GM12878 (cell line): ENCODE data around the gene SYT3. TPM values are rescaled to one million over a fixed set of nuclear protein-coding genes. Genes with fewer than 3 reads are reported as not detected.

Source experiments
- ATAC-seq: fragments of 200-7000 bp; cut with Tn5 transposase; 3 replicates; pipeline ENCODE4 v1.9.1; 2020; ENCODE audit warnings: mild to moderate bottlenecking, moderate library complexity
- BruUV-seq: library from RNA; stranded (reverse); fragments of 400-500 nt; replicated peaks from 2 replicates; lab custom pipeline; 2021; lab: Mats Ljungman, UMichigan
- CTCF ChIA-PET: fragments of 300-600 bp; sonication (Branson Sonifier 250); formaldehyde crosslinking; extraction: SDS; loops from one replicate; lab custom pipeline; 2021; ENCODE audit warnings: inconsistent platforms; lab: Yijun Ruan, JAX
- POLR2A ChIA-PET: fragments of 350-600 bp; formaldehyde crosslinking; extraction: SDS; loops from one replicate; lab custom pipeline; 2021; ENCODE audit warnings: inconsistent platforms; lab: Charles Lee
- RAD21 ChIA-PET: fragments of 300-600 bp; sonication (Branson Sonifier 250); formaldehyde crosslinking; loops from one replicate; lab custom pipeline; 2023; ENCODE audit warnings: antibody characterized with exemption; ENCODE audit not compliant: unreplicated experiment; lab: Charles Lee
- SMC1A ChIA-PET: fragments of 300-600 bp; sonication (Branson Sonifier 250); formaldehyde crosslinking; loops from one replicate; lab custom pipeline; 2023; ENCODE audit not compliant: unreplicated experiment, uncharacterized antibody; lab: Charles Lee
- DNase-seq: peaks from one replicate; pipeline ENCODE4 v3.0.0-alpha.2; 2011; ENCODE audit warnings: low read depth, low spot score
- FAIRE-seq: peaks from 3 replicates; lab custom pipeline; 2011; peaks lifted over from hg19 to GRCh38; lab: Jason Lieb, UNC
- H2AFZ ChIP-seq: 2 replicates; pipeline ENCODE4 v1.6.0; 2011; ENCODE audit warnings: low read depth, low read length, control low read depth; ENCODE audit not compliant: control insufficient read depth
- H3K27ac ChIP-seq: 2 replicates; pipeline ENCODE4 v1.5.1; 2011; ENCODE audit warnings: control low read depth; ENCODE audit not compliant: control insufficient read depth, insufficient read depth
- H3K27me3 ChIP-seq, 2 experiments: replicated peaks in 1 of 2; 2 replicates each; pipeline versions ENCODE4 v1.6.0 to v1.6.1; 2011; ENCODE audit warnings: low read length in 1 of 2; ENCODE audit not compliant: control insufficient read depth in 2 of 2, insufficient read depth in 2 of 2
- H3K36me3 ChIP-seq, 2 experiments: 2 replicates each; pipeline ENCODE4 v1.5.1; 2011; ENCODE audit warnings: low read length in 1 of 2; ENCODE audit not compliant: control insufficient read depth in 2 of 2, insufficient read depth in 2 of 2
- H3K4me1 ChIP-seq: 2 replicates; pipeline ENCODE4 v1.6.1; 2011; ENCODE audit warnings: mild to moderate bottlenecking, low read length, moderate library complexity, mixed read lengths; ENCODE audit not compliant: control insufficient read depth, insufficient read depth
- H3K4me2 ChIP-seq: 2 replicates; pipeline ENCODE4 v1.6.0; 2011; ENCODE audit warnings: control low read depth; ENCODE audit not compliant: control insufficient read depth, insufficient read depth
- H3K4me3 ChIP-seq: fragments of 200-600 bp; sonication (generic); 2 replicates; pipeline ENCODE4 v1.5.1; 2016
- H3K79me2 ChIP-seq: 2 replicates; pipeline ENCODE4 v1.6.0; 2011; ENCODE audit warnings: low read length; ENCODE audit not compliant: control insufficient read depth, insufficient read depth
- H3K9ac ChIP-seq: 2 replicates; pipeline ENCODE4 v1.8.0; 2011; ENCODE audit warnings: low read length, control low read depth, mixed read lengths; ENCODE audit not compliant: control insufficient read depth, insufficient read depth
- H3K9me3 ChIP-seq: replicated peaks from 3 replicates; pipeline ENCODE4 v1.5.1; 2011; ENCODE audit warnings: mild to moderate bottlenecking, low read length; ENCODE audit not compliant: control insufficient read depth, insufficient read depth
- H4K20me1 ChIP-seq: 2 replicates; pipeline ENCODE4 v1.6.0; 2011; ENCODE audit not compliant: control insufficient read depth, insufficient read depth
- BRCA1 ChIP-seq: IDR thresholded peaks from 2 replicates; pipeline ENCODE4 v1.6.1; 2011; ENCODE audit warnings: low read depth, low read length, improper control_type of control experiment
- CUX1 ChIP-seq: IDR thresholded peaks from 2 replicates; pipeline ENCODE4 v1.6.1; 2012; ENCODE audit warnings: improper control_type of control experiment, low read depth, low read length; ENCODE audit not compliant: insufficient replicate concordance
- ELK1 ChIP-seq: IDR thresholded peaks from 2 replicates; pipeline ENCODE4 v1.6.1; 2012; ENCODE audit warnings: low read depth, low read length, improper control_type of control experiment
- GABPA ChIP-seq: IDR thresholded peaks from 2 replicates; pipeline ENCODE4 v1.6.1; 2014; ENCODE audit warnings: antibody characterized with exemption, low read depth, mild to moderate bottlenecking, inconsistent platforms
- GATAD2B ChIP-seq: fragments of 450-650 bp; conservative IDR thresholded peaks from 2 replicates; pipeline ENCODE4 v1.6.1; 2017; ENCODE audit warnings: low read depth, mild to moderate bottlenecking, moderate library complexity
- HCFC1 ChIP-seq: fragments of 150-350 bp; IDR thresholded peaks from 2 replicates; pipeline ENCODE4 v1.6.1; 2014; ENCODE audit warnings: low read length
- HDAC2 ChIP-seq: fragments of 200-600 bp; sonication (generic); IDR thresholded peaks from 2 replicates; pipeline ENCODE4 v1.6.1; 2017
- KAT2A ChIP-seq: conservative IDR thresholded peaks from 2 replicates; pipeline ENCODE4 v1.6.1; 2011; ENCODE audit warnings: low read depth, low read length; ENCODE audit not compliant: control insufficient read depth
- MTA3 ChIP-seq: IDR thresholded peaks from 2 replicates; pipeline ENCODE4 v1.6.1; 2012; ENCODE audit warnings: low read length, inconsistent platforms, borderline replicate concordance
- MYC ChIP-seq: IDR thresholded peaks from 2 replicates; pipeline ENCODE4 v1.6.1; 2011; ENCODE audit warnings: mild to moderate bottlenecking, low read length, moderate library complexity, inconsistent platforms; ENCODE audit not compliant: insufficient read depth, insufficient replicate concordance, insufficient read length, severe bottlenecking
- PAX5 ChIP-seq: IDR thresholded peaks from 2 replicates; pipeline ENCODE4 v1.6.1; 2011; ENCODE audit warnings: low read depth, low read length, borderline replicate concordance
- POU2F2 ChIP-seq: IDR thresholded peaks from 3 replicates; pipeline ENCODE4 v1.6.1; 2011; ENCODE audit warnings: low read depth, mild to moderate bottlenecking, low read length, borderline replicate concordance
- RCOR1 ChIP-seq: conservative IDR thresholded peaks from 2 replicates; pipeline ENCODE4 v1.6.1; 2012; ENCODE audit warnings: low read depth, low read length, improper control_type of control experiment
- SIN3A ChIP-seq: IDR thresholded peaks from 2 replicates; pipeline ENCODE4 v1.6.1; 2012; ENCODE audit warnings: low read depth, low read length, improper control_type of control experiment
- SMAD5 ChIP-seq: IDR thresholded peaks from 2 replicates; pipeline ENCODE4 v1.6.1; 2016; ENCODE audit warnings: antibody characterized with exemption, low read depth
- STAT1 ChIP-seq: fragments of 450-650 bp; conservative IDR thresholded peaks from 2 replicates; pipeline ENCODE4 v1.6.1; 2014; ENCODE audit warnings: antibody characterized with exemption, mild to moderate bottlenecking
- STAT3 ChIP-seq: IDR thresholded peaks from 2 replicates; pipeline ENCODE4 v1.6.1; 2011; ENCODE audit warnings: low read depth, low read length, improper control_type of control experiment
- TAF1 ChIP-seq: IDR thresholded peaks from 2 replicates; pipeline ENCODE4 v1.6.1; 2011; ENCODE audit warnings: mild to moderate bottlenecking, low read depth, low read length, borderline replicate concordance
- WRNIP1 ChIP-seq: IDR thresholded peaks from 2 replicates; pipeline ENCODE4 v1.6.1; 2011; ENCODE audit warnings: low read depth, low read length, improper control_type of control experiment, borderline replicate concordance
- ZNF207 ChIP-seq: fragments of 450-650 bp; IDR thresholded peaks from 2 replicates; pipeline ENCODE4 v1.6.1; 2014; ENCODE audit warnings: antibody characterized with exemption, mild to moderate bottlenecking, borderline replicate concordance
- WGBS: methylation state at CpG from one replicate; pipeline ENCODE4 v1.1.6; 2016; ENCODE audit warnings: low lambda C conversion rate; ENCODE audit not compliant: insufficient replicate concordance, insufficient coverage; ENCODE audit errors: missing lambda C conversion rate; 5-methylcytosine and 5-hydroxymethylcytosine counted together
- in situ Hi-C: fragments of 300-500 bp; cut with MboI; formaldehyde crosslinking; loops from 9 replicates; pipeline ENCODE4 v1.14.3; 2018; ENCODE audit warnings: mixed read lengths
- intact Hi-C: fragments of 100-400 bp; cut with micrococcal nuclease; formaldehyde crosslinking; loops from one replicate; pipeline ENCODE4 v1.14.2; 2022; ENCODE audit not compliant: unreplicated experiment
- polyA plus RNA-seq, 11 experiments: library from polyadenylated mRNA; depleted of rRNA in 4 of 11; unstranded in 6 of 11; stranded (reverse) in 5 of 11; fragments of >200 nt; fragmentation: Nextera tagmentation in 4 of 11; fragmentation: Illumina TruSeq in 1 of 11; extraction: Ambion mirVana in 4 of 11; extraction: Trizol in 1 of 11; gene quantifications; 1 replicate in 1 of 11; 2 replicates in 10 of 11; pipeline versions ENCODE4 v1.2.1 to v1.2.3, GENCODE V29; 2011 to 2016; ENCODE audit warnings: inconsistent platforms in 2 of 11, missing spikeins in 2 of 11, low read depth in 1 of 11
- total RNA-seq, 4 experiments: library from RNA; depleted of rRNA in 3 of 4; stranded (reverse); fragments of >200 nt in 3 of 4; fragmentation: Illumina TruSeq in 1 of 4; extraction: Trizol in 1 of 4; gene quantifications; 2 replicates each; pipeline versions ENCODE4 v1.2.1 to v1.2.3, GENCODE V29; 2013 to 2021

The SYT3 gene
- total and polyA plus RNA-seq, 10 of the 15 experiments (the other 5 are each of a cell fraction or from before 2014, with no cell fraction given) = 0.05 to 0.18 TPM; not detected in 8

DNA sequence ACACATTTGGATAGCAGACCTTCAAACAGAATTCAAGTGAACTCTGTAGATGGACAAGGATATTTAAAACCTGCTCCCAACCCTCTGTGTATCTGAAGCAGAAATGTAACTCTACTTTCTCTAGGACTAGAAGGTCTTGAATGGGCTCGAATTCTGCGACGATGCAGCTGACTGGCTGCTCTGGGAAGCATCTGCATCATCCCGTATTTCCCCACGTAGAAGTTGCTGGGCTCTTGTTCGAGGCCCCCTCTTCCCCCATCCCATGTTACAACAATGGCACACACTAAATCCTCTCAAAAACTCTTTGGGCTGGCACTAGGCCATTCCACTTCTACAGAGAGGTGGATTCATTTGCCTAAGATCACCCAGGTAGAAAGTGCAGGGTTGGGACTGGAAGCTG, 24.5 kb upstream of the SYT3 start:
- no peak for ATAC-seq
- RAD21 ChIA-PET = interaction anchor here (0.9 kb wide), 1 partner anchor 16 kb away, joined by 3 read pairs; no protein-coding TSS in a partner anchor
- POLR2A ChIA-PET = no interaction called here
- Histone ChIP-seq H3K36me3 (no peaks in the 10 kb centered on the region), H3K4me3 (no peak overlapping the region), H3K27me3 (no peaks in the 10 kb centered on the region), H3K9ac (no peak overlapping the region), H3K4me2 (no peak overlapping the region), H3K4me1 (no peaks in the 10 kb centered on the region), H4K20me1 (no peaks in the 10 kb centered on the region), H3K27ac (no peak overlapping the region)
- in situ Hi-C loops = no loop called here
- intact Hi-C loops = no loop called here
- no peak for DNase-seq
- no TSS peak for BruUV-seq
- 20% methylated on average over 6 of the region's 6 CpGs for WGBS
- no peak for TF ChIP-seq WRNIP1
- TF ChIP-seq MYC = no peak
- no peak for TF ChIP-seq HDAC2
- TF ChIP-seq MTA3 = no peak
- TF ChIP-seq SIN3A = no peak
- no peak for TF ChIP-seq STAT3
- TF ChIP-seq ZNF207 = no peak
- TF ChIP-seq ELK1 = no peak
- no peak for TF ChIP-seq SMAD5
- no peak for TF ChIP-seq RCOR1
- no peak for TF ChIP-seq HCFC1
- no peak for TF ChIP-seq PAX5
- TF ChIP-seq GATAD2B = no peak
- no peak for TF ChIP-seq POU2F2
- no peak for TF ChIP-seq BRCA1
- no peak for TF ChIP-seq KAT2A
- no peak for TF ChIP-seq TAF1
- no peak for TF ChIP-seq CUX1
- TF ChIP-seq GABPA = no peak
- no peak for TF ChIP-seq STAT1
- TF ChIP-seq, all 136 proteins: peak for 0
- ChIA-PET SMC1A (no interaction called here), CTCF (no interaction called here)
- H3K9me3 ChIP-seq = no peaks in the 10 kb centered on the region; the same call in 2 of the 3 replicates
- H3K79me2 ChIP-seq = no peaks in the 10 kb centered on the region
- FAIRE-seq = no peak
- no peak overlapping the region for H2AFZ ChIP-seq
